Measurements from ENCODE around the gene KRT5.
"Not testable (repeated sequence)": the region's sequence is repeated elsewhere in the genome, so short reads cannot be mapped to it uniquely, and the experiment has no call there.

Gene KRT5

DNA sequence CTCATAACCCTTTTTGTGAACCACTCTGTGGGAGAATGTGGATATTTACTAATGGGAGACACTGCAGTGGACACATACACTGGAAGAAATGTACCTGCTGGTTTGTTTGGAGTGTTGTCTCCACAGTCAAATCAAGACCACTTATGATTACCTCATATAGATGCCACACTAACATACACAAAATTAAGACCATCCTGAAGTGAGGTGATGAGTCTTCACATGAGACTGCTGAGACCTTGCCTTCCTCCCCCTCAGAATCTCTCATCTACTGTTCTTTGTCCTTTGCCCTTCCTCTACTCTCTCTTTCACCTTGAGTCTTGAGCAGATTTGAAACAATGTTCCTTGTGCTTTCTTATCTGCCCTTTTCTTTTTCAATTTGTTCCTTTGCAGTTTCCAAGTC, 31.5 kb downstream of the KRT5 start:
- no peak overlapping the region for H3K4me3 ChIP-seq (ENCODE audit: low read depth, low read length)
- H3K79me2 ChIP-seq, result no peaks in the 10 kb centered on the region
- H2AFZ ChIP-seq, result no peak overlapping the region
- H3K27ac ChIP-seq, result no peak overlapping the region
- no peaks in the 10 kb centered on the region for H3K27me3 ChIP-seq (ENCODE audit: control insufficient read depth, insufficient read depth, low read length)
- no peaks in the 10 kb centered on the region for H3K4me1 ChIP-seq
- H3K9me3 ChIP-seq (ENCODE audit: control insufficient read depth, low read length), result no peaks in the 10 kb centered on the region
- no peaks in the 10 kb centered on the region for H3K36me3 ChIP-seq (ENCODE audit: control insufficient read depth, insufficient read depth, low read length)
- H3K9ac ChIP-seq, result no peak overlapping the region
- TF ChIP-seq, protein P1, sequence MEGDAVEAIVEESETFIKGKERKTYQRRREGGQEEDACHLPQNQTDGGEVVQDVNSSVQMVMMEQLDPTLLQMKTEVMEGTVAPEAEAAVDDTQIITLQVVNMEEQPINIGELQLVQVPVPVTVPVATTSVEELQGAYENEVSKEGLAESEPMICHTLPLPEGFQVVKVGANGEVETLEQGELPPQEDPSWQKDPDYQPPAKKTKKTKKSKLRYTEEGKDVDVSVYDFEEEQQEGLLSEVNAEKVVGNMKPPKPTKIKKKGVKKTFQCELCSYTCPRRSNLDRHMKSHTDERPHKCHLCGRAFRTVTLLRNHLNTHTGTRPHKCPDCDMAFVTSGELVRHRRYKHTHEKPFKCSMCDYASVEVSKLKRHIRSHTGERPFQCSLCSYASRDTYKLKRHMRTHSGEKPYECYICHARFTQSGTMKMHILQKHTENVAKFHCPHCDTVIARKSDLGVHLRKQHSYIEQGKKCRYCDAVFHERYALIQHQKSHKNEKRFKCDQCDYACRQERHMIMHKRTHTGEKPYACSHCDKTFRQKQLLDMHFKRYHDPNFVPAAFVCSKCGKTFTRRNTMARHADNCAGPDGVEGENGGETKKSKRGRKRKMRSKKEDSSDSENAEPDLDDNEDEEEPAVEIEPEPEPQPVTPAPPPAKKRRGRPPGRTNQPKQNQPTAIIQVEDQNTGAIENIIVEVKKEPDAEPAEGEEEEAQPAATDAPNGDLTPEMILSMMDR (IDR thresholded peaks at IDR 0.05), result no peak
- no peak overlapping the region for H3K4me2 ChIP-seq (ENCODE audit: low read length)

DNA sequence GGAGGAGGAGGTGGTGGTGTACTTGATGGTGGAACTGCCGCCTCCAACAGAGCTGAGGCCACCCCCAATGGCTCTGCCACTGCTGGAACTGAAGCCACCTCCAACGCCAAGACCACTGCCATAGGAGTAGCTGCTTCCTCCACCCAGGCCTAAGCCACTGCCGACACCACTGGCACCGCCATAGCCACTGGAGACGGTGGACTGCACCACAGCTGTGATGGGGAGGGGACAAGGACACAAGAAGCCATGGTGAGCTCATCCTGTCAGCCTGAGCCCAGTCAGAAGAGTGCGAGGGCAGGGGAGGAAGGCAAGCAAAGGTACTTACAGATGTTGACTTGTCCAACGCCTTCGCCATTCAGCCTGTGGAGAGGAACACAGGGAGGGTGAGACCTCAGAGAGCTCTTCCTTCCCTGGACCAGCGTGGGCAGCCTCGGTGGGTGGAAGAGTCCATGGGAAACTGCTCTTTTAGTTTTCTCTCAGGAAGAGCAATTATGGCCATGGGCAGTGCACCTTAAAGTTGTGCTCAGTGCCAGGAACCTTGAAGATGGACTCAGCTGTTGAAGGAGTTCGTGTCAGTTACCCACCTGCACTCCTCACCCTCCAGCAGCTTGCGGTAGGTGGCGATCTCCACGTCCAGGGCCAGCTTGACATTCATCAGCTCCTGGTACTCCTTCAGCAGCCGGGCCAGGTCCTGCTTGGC, 32.3 kb downstream of the KRT5 start:
- H3K9me3 ChIP-seq (ENCODE audit: control insufficient read depth, low read length); H3K4me3 ChIP-seq (ENCODE audit: low read depth, low read length); H2AFZ ChIP-seq; H3K79me2 ChIP-seq; H3K9ac ChIP-seq; H3K4me2 ChIP-seq (ENCODE audit: low read length); H3K4me1 ChIP-seq; H3K36me3 ChIP-seq (ENCODE audit: control insufficient read depth, insufficient read depth, low read length); H3K27me3 ChIP-seq (ENCODE audit: control insufficient read depth, insufficient read depth, low read length); H3K27ac ChIP-seq: not testable (repeated sequence)

DNA sequence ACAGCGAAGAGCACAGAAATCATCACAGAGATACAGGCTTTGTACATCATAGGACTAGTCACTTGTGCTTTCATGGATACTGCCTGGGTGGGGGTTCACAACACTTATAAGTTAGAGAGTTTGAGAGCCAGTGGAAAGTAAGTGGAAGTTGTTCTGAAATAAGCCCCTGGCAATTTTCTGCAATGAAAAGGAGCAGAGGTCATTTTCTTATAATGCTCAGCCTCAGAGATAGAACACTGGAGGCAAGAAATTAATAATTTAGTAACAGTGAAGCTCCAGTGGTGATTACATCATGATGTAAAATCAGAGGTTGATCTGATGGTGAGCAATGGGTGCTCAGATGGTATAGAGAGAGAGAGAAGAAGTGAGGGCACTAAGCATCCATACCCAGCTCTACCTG, 33.0 kb downstream of the KRT5 start:
- H3K9me3 ChIP-seq (ENCODE audit: control insufficient read depth, low read length), result no peaks in the 10 kb centered on the region
- no peaks in the 10 kb centered on the region for H3K79me2 ChIP-seq
- H3K27me3 ChIP-seq (ENCODE audit: control insufficient read depth, insufficient read depth, low read length), result no peaks in the 10 kb centered on the region

DNA sequence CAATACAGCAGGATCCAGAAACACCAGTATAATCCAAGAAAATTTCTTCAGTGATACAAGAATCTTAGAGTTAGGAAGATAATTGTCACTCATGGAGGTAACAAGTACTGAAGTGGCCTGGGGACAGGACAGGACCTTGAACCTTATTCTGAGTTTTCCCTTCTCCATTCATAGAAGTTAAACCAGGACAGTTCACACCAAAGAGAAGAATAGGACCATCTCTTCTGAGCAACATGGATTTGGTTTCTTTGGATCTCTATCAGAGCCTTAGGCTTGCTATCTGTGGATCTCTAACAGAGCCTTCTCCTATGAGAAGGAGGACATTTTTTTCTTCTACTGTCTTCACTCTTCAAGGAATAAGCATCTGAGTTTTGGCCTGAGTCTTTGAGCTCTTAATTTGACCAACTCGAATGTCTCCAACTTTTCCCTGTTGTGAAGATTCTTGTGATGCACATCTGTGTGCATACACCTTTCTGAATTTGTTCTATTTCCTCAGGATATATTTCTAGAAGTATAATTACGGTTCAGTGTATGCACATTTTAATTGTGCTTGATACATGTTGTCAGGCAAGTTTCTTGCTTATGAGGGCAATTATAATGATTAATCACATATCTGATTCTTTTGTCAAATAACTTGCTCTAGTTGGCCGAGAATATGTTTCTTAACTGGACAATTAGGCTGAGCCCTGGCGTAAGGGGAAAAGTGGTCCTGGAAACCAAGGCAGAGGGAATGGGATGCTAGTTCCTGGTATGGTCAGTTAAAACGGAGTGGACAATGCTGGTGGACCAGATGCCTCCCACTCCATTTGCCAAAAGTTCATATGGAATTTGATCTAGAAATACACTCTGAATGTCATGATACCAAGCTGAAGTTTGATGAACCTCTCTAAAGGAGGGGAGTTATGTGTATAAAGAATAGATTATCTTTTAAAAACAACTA, 33.8 kb downstream of the KRT5 start:
- H3K4me3 ChIP-seq (ENCODE audit: low read depth, low read length), result no peak overlapping the region
- H3K27ac ChIP-seq, result no peak overlapping the region
- no peaks in the 10 kb centered on the region for H3K4me1 ChIP-seq
- H3K9ac ChIP-seq, result no peak overlapping the region
- H3K9me3 ChIP-seq (ENCODE audit: control insufficient read depth, low read length), result no peaks in the 10 kb centered on the region
- H3K27me3 ChIP-seq (ENCODE audit: control insufficient read depth, insufficient read depth, low read length), result no peaks in the 10 kb centered on the region
- no peak overlapping the region for H2AFZ ChIP-seq
- TF ChIP-seq, protein P1 (IDR thresholded peaks at IDR 0.05), result no peak
- H3K79me2 ChIP-seq, result no peaks in the 10 kb centered on the region
- H3K4me2 ChIP-seq (ENCODE audit: low read length), result no peak overlapping the region
- H3K36me3 ChIP-seq (ENCODE audit: control insufficient read depth, insufficient read depth, low read length), result no peaks in the 10 kb centered on the region

More for the DNA sequence above, 33.0 kb downstream of the KRT5 start:
- no peak overlapping the region for H3K4me2 ChIP-seq (ENCODE audit: low read length)
- no peak overlapping the region for H3K9ac ChIP-seq
- H3K27ac ChIP-seq, result no peak overlapping the region
- H3K4me3 ChIP-seq (ENCODE audit: low read depth, low read length), result no peak overlapping the region
- no peaks in the 10 kb centered on the region for H3K36me3 ChIP-seq (ENCODE audit: control insufficient read depth, insufficient read depth, low read length)
- H2AFZ ChIP-seq, result no peak overlapping the region
- H3K4me1 ChIP-seq, result no peaks in the 10 kb centered on the region
- TF ChIP-seq, protein P1 (IDR thresholded peaks at IDR 0.05), result no peak

DNA sequence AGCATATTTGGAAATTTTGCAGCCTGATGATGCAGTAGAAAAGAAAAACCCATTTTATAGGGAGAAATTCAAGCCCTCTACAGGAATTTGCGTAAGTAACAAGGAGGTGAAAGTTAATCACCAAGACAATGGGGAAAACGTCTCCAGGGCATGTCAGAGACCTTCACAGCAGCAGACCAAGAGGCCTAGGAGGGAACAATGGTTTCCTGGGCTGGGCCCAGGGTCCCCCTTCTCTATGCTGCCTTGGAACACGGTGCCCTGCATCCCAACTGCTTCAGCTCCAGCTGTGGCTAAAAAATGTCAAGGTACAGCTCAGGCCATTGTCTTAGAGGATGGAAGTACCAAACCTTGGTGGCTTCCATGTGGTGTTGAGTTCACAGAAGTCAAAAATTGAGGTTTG, 40.1 kb downstream of the KRT5 start:
- Histone ChIP-seq H3K4me2 (ENCODE audit: low read length) (no peak overlapping the region), H3K9ac (no peak overlapping the region), H3K27ac (no peak overlapping the region), H2AFZ (no peak overlapping the region), H3K4me1 (no peaks in the 10 kb centered on the region), H3K9me3 (ENCODE audit: control insufficient read depth, low read length) (no peaks in the 10 kb centered on the region), H3K4me3 (ENCODE audit: low read depth, low read length) (no peak overlapping the region), H3K79me2 (no peaks in the 10 kb centered on the region), H3K27me3 (ENCODE audit: control insufficient read depth, insufficient read depth, low read length) (no peaks in the 10 kb centered on the region), H3K36me3 (ENCODE audit: control insufficient read depth, insufficient read depth, low read length) (no peaks in the 10 kb centered on the region)
- TF ChIP-seq, protein P1 (IDR thresholded peaks at IDR 0.05), result no peak

All from parathyroid adenoma (tissue), 2 donors.